IMR-90 (cell line): ENCODE measurements around the gene COL4A1. TPM values are rescaled to one million over a fixed set of nuclear protein-coding genes. Genes with fewer than 3 reads are reported as not detected.

Experiments used
- ATAC-seq: fragments of 200-7000 bp; cut with Tn5 transposase; 2 replicates; pipeline ENCODE4 v1.9.1; 2020; ENCODE audit warnings: low read depth, mild to moderate bottlenecking, moderate library complexity
- BruUV-seq: library from RNA; stranded (reverse); fragments of 400-500 nt; replicated peaks from 2 replicates; lab custom pipeline; 2021; lab: Mats Ljungman, UMichigan
- CTCF ChIA-PET: fragments of 300-600 bp; formaldehyde crosslinking; extraction: SDS; loops from one replicate; lab custom pipeline; 2021; ENCODE audit warnings: antibody characterized with exemption; lab: Yijun Ruan, JAX
- POLR2A ChIA-PET: fragments of 300-600 bp; sonication (Branson Sonifier 250); formaldehyde crosslinking; loops from one replicate; lab custom pipeline; 2022; ENCODE audit warnings: antibody characterized with exemption; ENCODE audit not compliant: unreplicated experiment; lab: Charles Lee
- DNase-seq: peaks from one replicate; pipeline ENCODE4 v3.0.0; 2013
- H2AFZ ChIP-seq: replicated peaks from 2 replicates; pipeline ENCODE3; 2013; ENCODE audit warnings: low read length, mild to moderate bottlenecking; ENCODE audit not compliant: poor library complexity
- H2AK5ac ChIP-seq: 2 replicates; pipeline ENCODE4 v1.6.1; 2013; ENCODE audit warnings: low read depth, low read length, inconsistent platforms
- H2AK9ac ChIP-seq: replicated peaks from 2 replicates; pipeline ENCODE3; 2013; ENCODE audit warnings: mild to moderate bottlenecking, low read depth, low read length, moderate library complexity; ENCODE audit not compliant: poor library complexity
- H2BK120ac ChIP-seq: 2 replicates; pipeline ENCODE4 v1.6.1; 2013; ENCODE audit warnings: low read depth, low read length, inconsistent platforms
- H2BK15ac ChIP-seq: 3 replicates; pipeline ENCODE4 v1.6.1; 2013; ENCODE audit warnings: low read depth, low read length, inconsistent platforms
- H2BK20ac ChIP-seq: 2 replicates; pipeline ENCODE4 v1.6.1; 2013; ENCODE audit warnings: low read depth, mild to moderate bottlenecking, inconsistent platforms, low read length, moderate library complexity
- H2BK5ac ChIP-seq: 2 replicates; pipeline ENCODE4 v1.6.1; 2013; ENCODE audit warnings: mild to moderate bottlenecking, low read depth, low read length, inconsistent platforms; ENCODE audit not compliant: poor library complexity, severe bottlenecking
- H3K14ac ChIP-seq: replicated peaks from 2 replicates; pipeline ENCODE4 v1.6.1; 2013; ENCODE audit warnings: low read depth, low read length, inconsistent platforms
- H3K18ac ChIP-seq: 2 replicates; pipeline ENCODE4 v1.6.1; 2013; ENCODE audit warnings: low read depth, low read length, control low read depth
- H3K23ac ChIP-seq: 2 replicates; pipeline ENCODE4 v1.6.1; 2013; ENCODE audit warnings: low read depth, low read length, inconsistent platforms
- H3K27ac ChIP-seq: 2 replicates; pipeline ENCODE4 v1.5.1; 2013; ENCODE audit warnings: mild to moderate bottlenecking, control low read depth, low read length; ENCODE audit not compliant: insufficient read depth
- H3K27me3 ChIP-seq: 2 replicates; pipeline ENCODE4 v1.6.1; 2013; ENCODE audit warnings: low read length; ENCODE audit not compliant: control insufficient read depth, insufficient read depth
- H3K36me3 ChIP-seq: 2 replicates; pipeline ENCODE4 v1.6.1; 2013; ENCODE audit warnings: low read length, mixed read lengths; ENCODE audit not compliant: control insufficient read depth, insufficient read depth
- H3K4ac ChIP-seq: 2 replicates; pipeline ENCODE4 v1.6.1; 2013; ENCODE audit warnings: low read depth, low read length, inconsistent platforms
- H3K4me1 ChIP-seq: 2 replicates; pipeline ENCODE4 v1.6.1; 2013; ENCODE audit warnings: low read length, mixed read lengths; ENCODE audit not compliant: control insufficient read depth, insufficient read depth
- H3K4me2 ChIP-seq: 2 replicates; pipeline ENCODE4 v1.6.1; 2013; ENCODE audit warnings: low read depth, mild to moderate bottlenecking, control low read depth, low read length, moderate library complexity
- H3K4me3 ChIP-seq: 2 replicates; pipeline ENCODE4 v1.5.1; 2013; ENCODE audit warnings: low read depth, mild to moderate bottlenecking, control low read depth, low read length, moderate library complexity; ENCODE audit not compliant: insufficient read depth
- H3K56ac ChIP-seq: 2 replicates; pipeline ENCODE4 v1.6.1; 2013; ENCODE audit warnings: low read length, inconsistent platforms; ENCODE audit not compliant: insufficient read depth; ENCODE audit errors: extremely low read depth
- H3K79me1 ChIP-seq, 2 experiments: 2 replicates each; pipeline ENCODE4 v1.6.1; 2013; ENCODE audit warnings: low read length in 2 of 2, inconsistent platforms in 1 of 2, low read depth in 1 of 2
- H3K9ac ChIP-seq: 2 replicates; pipeline ENCODE4 v1.6.1; 2013; ENCODE audit warnings: low read depth, low read length, control low read depth
- H3K9me1 ChIP-seq: 2 replicates; pipeline ENCODE4 v1.6.1; 2013; ENCODE audit warnings: low read length, inconsistent platforms; ENCODE audit not compliant: insufficient read depth
- H3K9me3 ChIP-seq: 2 replicates; pipeline ENCODE4 v1.6.1; 2013; ENCODE audit warnings: low read length; ENCODE audit not compliant: control insufficient read depth, insufficient read depth
- H4K20me1 ChIP-seq: 2 replicates; pipeline ENCODE4 v1.6.1; 2013; ENCODE audit warnings: low read length, inconsistent platforms; ENCODE audit not compliant: insufficient read depth
- H4K5ac ChIP-seq: 2 replicates; pipeline ENCODE4 v1.6.1; 2013; ENCODE audit warnings: mild to moderate bottlenecking, low read depth, low read length, control low read depth
- H4K8ac ChIP-seq, 2 experiments: 2 replicates each; pipeline ENCODE4 v1.6.1; 2013; ENCODE audit warnings: low read depth in 2 of 2, low read length in 2 of 2, control low read depth in 1 of 2, inconsistent platforms in 1 of 2
- H4K91ac ChIP-seq: 2 replicates; pipeline ENCODE4 v1.6.1; 2013; ENCODE audit warnings: low read depth, low read length, inconsistent platforms; ENCODE audit not compliant: insufficient read depth
- BHLHE40 ChIP-seq: fragments of 150-350 bp; IDR thresholded peaks from 2 replicates; pipeline ENCODE4 v1.6.1; 2016; ENCODE audit warnings: mild to moderate bottlenecking, low read depth, low read length
- CEBPB ChIP-seq: IDR thresholded peaks from 2 replicates; pipeline ENCODE4 v1.6.1; 2012; ENCODE audit warnings: low read depth, low read length, improper control_type of control experiment
- CHD1 ChIP-seq: IDR thresholded peaks from 2 replicates; pipeline ENCODE4 v1.6.1; 2012; ENCODE audit warnings: low read depth, low read length, improper control_type of control experiment
- CTCF ChIP-seq: conservative IDR thresholded peaks from 2 replicates; pipeline ENCODE4 v1.5.1; 2012; ENCODE audit warnings: mild to moderate bottlenecking, low read depth, low read length, improper control_type of control experiment
- ELK1 ChIP-seq: fragments of 150-350 bp; IDR thresholded peaks from 2 replicates; pipeline ENCODE4 v1.6.1; 2016; ENCODE audit warnings: low read depth, mild to moderate bottlenecking, low read length, moderate library complexity, borderline replicate concordance
- FOS ChIP-seq: fragments of 150-350 bp; IDR thresholded peaks from 2 replicates; pipeline ENCODE4 v1.6.1; 2016; ENCODE audit warnings: low read depth, low read length
- MAFK ChIP-seq: IDR thresholded peaks from 2 replicates; pipeline ENCODE4 v1.6.1; 2012; ENCODE audit warnings: low read depth, low read length, improper control_type of control experiment
- MAZ ChIP-seq: IDR thresholded peaks from 2 replicates; pipeline ENCODE4 v1.6.1; 2012; ENCODE audit warnings: low read depth, mild to moderate bottlenecking, low read length, improper control_type of control experiment, moderate library complexity, borderline replicate concordance
- MXI1 ChIP-seq: IDR thresholded peaks from 2 replicates; pipeline ENCODE4 v1.6.1; 2012; ENCODE audit warnings: low read depth, mild to moderate bottlenecking, low read length, moderate library complexity, borderline replicate concordance
- NFE2L2 ChIP-seq: fragments of 150-350 bp; IDR thresholded peaks from 2 replicates; pipeline ENCODE4 v1.6.1; 2016; ENCODE audit warnings: low read depth, mild to moderate bottlenecking, low read length
- POLR2A ChIP-seq: IDR thresholded peaks from 2 replicates; pipeline ENCODE4 v1.6.1; 2012; ENCODE audit warnings: mild to moderate bottlenecking, low read depth, low read length
- RAD21 ChIP-seq: IDR thresholded peaks from 2 replicates; pipeline ENCODE4 v1.6.1; 2012; ENCODE audit warnings: low read length, improper control_type of control experiment
- RCOR1 ChIP-seq: IDR thresholded peaks from 2 replicates; pipeline ENCODE4 v1.6.1; 2012; ENCODE audit warnings: mild to moderate bottlenecking, low read length, improper control_type of control experiment; ENCODE audit not compliant: insufficient replicate concordance
- RFX5 ChIP-seq: IDR thresholded peaks from 2 replicates; pipeline ENCODE4 v1.8.0; 2012; ENCODE audit warnings: low read depth, mild to moderate bottlenecking, low read length, moderate library complexity
- SMC3 ChIP-seq: fragments of 150-350 bp; IDR thresholded peaks from 2 replicates; pipeline ENCODE4 v1.6.1; 2016; ENCODE audit warnings: low read depth, mild to moderate bottlenecking, antibody characterized with exemption, low read length, moderate library complexity
- USF2 ChIP-seq: fragments of 150-350 bp; IDR thresholded peaks from 2 replicates; pipeline ENCODE4 v1.6.1; 2017; ENCODE audit warnings: mild to moderate bottlenecking, antibody characterized with exemption, low read length, low read depth
- WGBS, 2 experiments: methylation state at CpG; one replicate each; pipeline versions ENCODE4 v1.1.5 to v1.1.7; 2013; ENCODE audit warnings: missing lambda C conversion rate in 2 of 2; ENCODE audit not compliant: insufficient read length in 1 of 2; ENCODE audit errors: extremely low coverage in 2 of 2; 5-methylcytosine and 5-hydroxymethylcytosine counted together
- dilution Hi-C: fragments of 300-500 bp; cut with HindIII; formaldehyde crosslinking; loops from one replicate; pipeline ENCODE4 v1.14.3; 2018; ENCODE audit warnings: low sequenced_read_pairs; ENCODE audit not compliant: unreplicated experiment
- in situ Hi-C: fragments of 300-500 bp; cut with MboI; formaldehyde crosslinking; loops from 3 replicates; pipeline ENCODE4 v1.14.3; 2019; ENCODE audit warnings: low sequenced_read_pairs, inconsistent platforms, mixed read lengths
- intact Hi-C: fragments of 100-400 bp; cut with micrococcal nuclease; formaldehyde crosslinking; loops from 2 replicates; pipeline ENCODE4 v1.10.0; 2022
- polyA plus RNA-seq, 3 experiments: library from polyadenylated mRNA; depleted of rRNA; stranded (reverse); fragments of >200 nt; gene quantifications; 2 replicates each; pipeline ENCODE4 v1.2.3, GENCODE V29; 2012; ENCODE audit warnings: low replicate concordance in 1 of 3
- total RNA-seq: library from RNA; depleted of rRNA; stranded (reverse); fragments of >200 nt; gene quantifications from 2 replicates; pipeline ENCODE4 v1.2.3, GENCODE V29; 2012

The COL4A1 gene
- total and polyA plus RNA-seq, 2 of the 4 experiments (the other 2 are of a cell fraction) = 230 to 337 TPM

- H3K27me3 ChIP-seq = no peaks in the 10 kb centered on the region
- no peaks in the 10 kb centered on the region for H3K9me3 ChIP-seq
- no peak overlapping the region for H4K91ac ChIP-seq
- no peak overlapping the region for H3K9ac ChIP-seq
- H3K56ac ChIP-seq = no peak overlapping the region
- H3K36me3 ChIP-seq = peaks cover 44% of the 10 kb centered on the region
- H2BK5ac ChIP-seq = no peak overlapping the region
- intact Hi-C loops (no loop called here), in situ Hi-C loops (no loop called here), dilution Hi-C loops (no loop called here)
- no peak overlapping the region for H2AFZ ChIP-seq
- H3K4me1 ChIP-seq = peaks cover 15% of the 10 kb centered on the region
- H3K9me1 ChIP-seq = peaks cover 52% of the 10 kb centered on the region
- no TSS peak for BruUV-seq
- no peak overlapping the region for H3K27ac ChIP-seq
- TF ChIP-seq CEBPB (no peak), MXI1 (no peak), RAD21 (no peak), ELK1 (no peak), FOS (no peak), RFX5 (no peak), USF2 (no peak), POLR2A (no peak), CTCF (no peak), NFE2L2 (no peak), BHLHE40 (no peak), RCOR1 (no peak), MAZ (no peak), CHD1 (no peak), MAFK (no peak), SMC3 (no peak)
- no CpG with 5 or more reads among the region's 5 CpGs for WGBS, 2 experiments
- H2BK15ac ChIP-seq = no peak overlapping the region
- CTCF ChIA-PET = no interaction called here
- DNase-seq (no peak), ATAC-seq (no peak)
- no peak overlapping the region for H4K5ac ChIP-seq
- H3K18ac ChIP-seq = no peak overlapping the region
- H3K4me3 ChIP-seq = no peak overlapping the region
- H2AK5ac ChIP-seq = no peak overlapping the region
- H3K4me2 ChIP-seq = no peak overlapping the region
- H2BK20ac ChIP-seq = no peak overlapping the region
- H3K4ac ChIP-seq = no peak overlapping the region
- no peak overlapping the region for H2BK120ac ChIP-seq
- H4K20me1 ChIP-seq = peaks cover 94% of the 10 kb centered on the region
- no peak overlapping the region for H2AK9ac ChIP-seq
- POLR2A ChIA-PET = no interaction called here
- H3K14ac ChIP-seq = no peak overlapping the region
- H3K79me1 ChIP-seq = peaks cover 26 to 90% of the 10 kb centered on the region in 2 experiments
- H4K8ac ChIP-seq = no peak overlapping the region
- no peak overlapping the region for H3K23ac ChIP-seq
Measured at GRCh38 chr13:110271313-110271712, 35.6 kb downstream of the COL4A1 start.
